SK-N-SH (cell line): Measurements from ENCODE around the gene ITGA1. TPM values are rescaled to one million over a fixed set of nuclear protein-coding genes. Genes with fewer than 3 reads are reported as not detected.

Experiments used
- CTCF ChIA-PET: fragments of 300-600, 350-600 bp; formaldehyde crosslinking; extraction: SDS; loops from one replicate; lab custom pipeline; 2021; lab: Yijun Ruan, JAX
- POLR2A ChIA-PET: fragments of 350-600 bp; sonication (Branson Sonifier 250); formaldehyde crosslinking; extraction: SDS; loops from one replicate; lab custom pipeline; 2020; ENCODE audit warnings: antibody characterized with exemption, inconsistent platforms; lab: Yijun Ruan, JAX
- DNase-seq: peaks from one replicate; pipeline ENCODE4 v3.0.0; 2012
- H2AFZ ChIP-seq: fragments of 200-600 bp; sonication (generic); 2 replicates; pipeline ENCODE4 v1.8.1; 2016; ENCODE audit warnings: antibody characterized with exemption, mild to moderate bottlenecking, low read depth
- H3F3A ChIP-seq: fragments of 200-600 bp; sonication (generic); replicated peaks from 2 replicates; pipeline ENCODE3; 2016; ENCODE audit warnings: antibody characterized with exemption, mild to moderate bottlenecking; ENCODE audit not compliant: insufficient read depth
- H3K27ac ChIP-seq, 2 experiments: fragments of 200-500 bp in 1 of 2; fragments of 200-600 bp in 1 of 2; sonication (Bioruptor generic) in 1 of 2; sonication (generic), shearing (Covaris generic) in 1 of 2; 2 replicates each; pipeline versions ENCODE4 v1.5.1 to v1.6.1; 2014 to 2016; ENCODE audit warnings: low read depth in 2 of 2, inconsistent platforms in 1 of 2, low read length in 1 of 2, mild to moderate bottlenecking in 1 of 2, mixed read lengths in 1 of 2
- H3K27me3 ChIP-seq: fragments of 200-600 bp; sonication (generic), shearing (Covaris generic); 2 replicates; pipeline ENCODE4 v1.6.1; 2016; ENCODE audit warnings: mixed run types; ENCODE audit not compliant: insufficient read depth
- H3K36me3 ChIP-seq, 2 experiments: fragments of 200-500 bp in 1 of 2; fragments of 200-600 bp in 1 of 2; sonication (Bioruptor generic) in 1 of 2; sonication (generic) in 1 of 2; replicated peaks in 1 of 2; 2 replicates each; pipeline versions ENCODE3 to v1.5.1; 2014 to 2016; ENCODE audit warnings: low read length in 1 of 2, mild to moderate bottlenecking in 1 of 2; ENCODE audit not compliant: insufficient read depth in 2 of 2, control insufficient read depth in 1 of 2
- H3K4me1 ChIP-seq, 2 experiments: fragments of 200-500 bp in 1 of 2; fragments of 200-600 bp in 1 of 2; sonication (Bioruptor generic) in 1 of 2; sonication (generic), shearing (Covaris generic) in 1 of 2; 2 replicates each; pipeline versions ENCODE4 v1.5.1 to v1.6.1; 2014 to 2016; ENCODE audit warnings: low read depth in 1 of 2, low read length in 1 of 2, mixed run types in 1 of 2; ENCODE audit not compliant: insufficient read depth in 2 of 2, control insufficient read depth in 1 of 2
- H3K4me2 ChIP-seq: fragments of 200-600 bp; sonication (generic), shearing (Covaris generic); 2 replicates; pipeline ENCODE4 v1.6.1; 2017; ENCODE audit warnings: mixed run types
- H3K4me3 ChIP-seq, 2 experiments: fragments of 200-500 bp in 1 of 2; fragments of 200-600 bp in 1 of 2; sonication (Bioruptor generic) in 1 of 2; sonication (generic), shearing (Covaris generic) in 1 of 2; 2 replicates each; pipeline versions ENCODE4 v1.5.1 to v1.8.1; 2014 to 2016; ENCODE audit warnings: low read depth in 2 of 2, inconsistent platforms in 1 of 2, low read length in 1 of 2, mild to moderate bottlenecking in 1 of 2, mixed read lengths in 1 of 2, moderate library complexity in 1 of 2
- H3K79me2 ChIP-seq: fragments of 200-600 bp; sonication (generic); 2 replicates; pipeline ENCODE4 v1.8.1; 2017; ENCODE audit warnings: mild to moderate bottlenecking; ENCODE audit not compliant: insufficient read depth
- H3K9ac ChIP-seq: fragments of 200-600 bp; sonication (generic); 2 replicates; pipeline ENCODE4 v1.6.1; 2017; ENCODE audit warnings: mixed run types
- H3K9me2 ChIP-seq: fragments of 200-600 bp; sonication (generic); 2 replicates; pipeline ENCODE4 v1.6.1; 2017; ENCODE audit warnings: mixed run types
- H3K9me3 ChIP-seq: fragments of 200-600 bp; sonication (generic); 2 replicates; pipeline ENCODE4 v1.6.1; 2017; ENCODE audit warnings: mixed run types, mild to moderate bottlenecking, moderate library complexity
- H4K20me1 ChIP-seq: fragments of 200-600 bp; sonication (generic); 2 replicates; pipeline ENCODE4 v1.6.1; 2017; ENCODE audit warnings: mild to moderate bottlenecking, mixed run types; ENCODE audit not compliant: insufficient read depth
- ELF1 ChIP-seq: IDR thresholded peaks from 2 replicates; pipeline ENCODE4 v1.4.0; 2012
- EP300 ChIP-seq, 2 experiments: IDR thresholded peaks; 2 replicates each; pipeline versions ENCODE4 v1.4.0 to v1.6.1; 2012; ENCODE audit warnings: borderline replicate concordance in 1 of 2, low read depth in 1 of 2, low read length in 1 of 2
- EZH2phosphoT487 ChIP-seq: fragments of 200-600 bp; sonication (generic); IDR thresholded peaks from 2 replicates; pipeline ENCODE4 v1.6.1; 2017; ENCODE audit warnings: low read depth, mixed run types, mild to moderate bottlenecking, antibody characterized with exemption, moderate library complexity, borderline replicate concordance
- FOXJ3 ChIP-seq: sonication (generic); formaldehyde crosslinking; IDR thresholded peaks from 2 replicates; pipeline ENCODE4 v1.5.1; 2020; ENCODE audit warnings: mild to moderate bottlenecking, missing genetic modification reagents
- FOXM1 ChIP-seq: IDR thresholded peaks from 2 replicates; pipeline ENCODE4 v1.4.0; 2012; ENCODE audit warnings: low read depth, mild to moderate bottlenecking
- GATA2 ChIP-seq: sonication (generic); formaldehyde crosslinking; IDR thresholded peaks from 2 replicates; pipeline ENCODE4 v1.5.0; 2020; ENCODE audit warnings: mild to moderate bottlenecking, missing genetic modification reagents
- JUND ChIP-seq: IDR thresholded peaks from 2 replicates; pipeline ENCODE4 v1.4.0; 2012
- MEF2A ChIP-seq: IDR thresholded peaks from 2 replicates; pipeline ENCODE4 v1.4.0; 2012; ENCODE audit warnings: low read depth, borderline replicate concordance
- RAD21 ChIP-seq: IDR thresholded peaks from 2 replicates; pipeline ENCODE4 v1.6.1; 2012; ENCODE audit warnings: mild to moderate bottlenecking, low read length
- RFX5 ChIP-seq: IDR thresholded peaks from 2 replicates; pipeline ENCODE4 v1.6.1; 2012; ENCODE audit warnings: mild to moderate bottlenecking, improper control_type of control experiment, low read length
- RXRA ChIP-seq: IDR thresholded peaks from 2 replicates; pipeline ENCODE4 v1.4.0; 2012; ENCODE audit warnings: low read depth, mild to moderate bottlenecking, borderline replicate concordance
- SIN3A ChIP-seq: IDR thresholded peaks from 2 replicates; pipeline ENCODE4 v1.6.1; 2012; ENCODE audit warnings: low read depth, mild to moderate bottlenecking, low read length, moderate library complexity, borderline replicate concordance
- SMC3 ChIP-seq: IDR thresholded peaks from 2 replicates; pipeline ENCODE4 v1.6.1; 2012; ENCODE audit warnings: low read depth, low read length, improper control_type of control experiment
- TCF12 ChIP-seq: IDR thresholded peaks from 2 replicates; pipeline ENCODE4 v1.4.0; 2012
- TEAD4 ChIP-seq: IDR thresholded peaks from 2 replicates; pipeline ENCODE4 v1.4.0; 2012; ENCODE audit warnings: mild to moderate bottlenecking, borderline replicate concordance; ENCODE audit not compliant: insufficient read depth
- whole genome bisulfite sequencing: methylation state at CpG from one replicate; pipeline ENCODE4 v1.1.6; 2017; ENCODE audit warnings: low lambda C conversion rate; 5-methylcytosine and 5-hydroxymethylcytosine counted together
- polyA plus RNA-seq, 3 experiments: library from polyadenylated mRNA; depleted of rRNA; stranded (reverse); fragments of >200 nt; gene quantifications; 2 replicates each; pipeline ENCODE4 v1.2.3, GENCODE V29; 2012
- TF ChIP-seq, protein P1 (sequence below): IDR thresholded peaks from 2 replicates; pipeline ENCODE4 v1.4.0; 2012; ENCODE audit warnings: low read depth, borderline replicate concordance
- TF ChIP-seq, protein P2 (sequence below): IDR thresholded peaks from 2 replicates; pipeline ENCODE4 v1.4.0; 2012; ENCODE audit warnings: low read depth, borderline replicate concordance
- TF ChIP-seq, protein P3 (sequence below): fragments of 150-350 bp; IDR thresholded peaks from 2 replicates; pipeline ENCODE4 v1.6.1; 2017; ENCODE audit warnings: antibody characterized with exemption, low read length, low read depth, borderline replicate concordance
- TF ChIP-seq, protein P4 (sequence below): IDR thresholded peaks from 2 replicates; pipeline ENCODE4 v1.4.0; 2012; ENCODE audit warnings: low read depth
- TF ChIP-seq, protein P5 (sequence below): fragments of 200-600 bp; sonication (generic); IDR thresholded peaks from 2 replicates; pipeline ENCODE4 v1.6.1; 2017; ENCODE audit warnings: antibody characterized with exemption, mild to moderate bottlenecking, moderate library complexity

Gene ITGA1
- polyA plus RNA-seq, 1 of the 3 experiments (the other 2 are of a cell fraction), result 7.7 TPM

DNA sequence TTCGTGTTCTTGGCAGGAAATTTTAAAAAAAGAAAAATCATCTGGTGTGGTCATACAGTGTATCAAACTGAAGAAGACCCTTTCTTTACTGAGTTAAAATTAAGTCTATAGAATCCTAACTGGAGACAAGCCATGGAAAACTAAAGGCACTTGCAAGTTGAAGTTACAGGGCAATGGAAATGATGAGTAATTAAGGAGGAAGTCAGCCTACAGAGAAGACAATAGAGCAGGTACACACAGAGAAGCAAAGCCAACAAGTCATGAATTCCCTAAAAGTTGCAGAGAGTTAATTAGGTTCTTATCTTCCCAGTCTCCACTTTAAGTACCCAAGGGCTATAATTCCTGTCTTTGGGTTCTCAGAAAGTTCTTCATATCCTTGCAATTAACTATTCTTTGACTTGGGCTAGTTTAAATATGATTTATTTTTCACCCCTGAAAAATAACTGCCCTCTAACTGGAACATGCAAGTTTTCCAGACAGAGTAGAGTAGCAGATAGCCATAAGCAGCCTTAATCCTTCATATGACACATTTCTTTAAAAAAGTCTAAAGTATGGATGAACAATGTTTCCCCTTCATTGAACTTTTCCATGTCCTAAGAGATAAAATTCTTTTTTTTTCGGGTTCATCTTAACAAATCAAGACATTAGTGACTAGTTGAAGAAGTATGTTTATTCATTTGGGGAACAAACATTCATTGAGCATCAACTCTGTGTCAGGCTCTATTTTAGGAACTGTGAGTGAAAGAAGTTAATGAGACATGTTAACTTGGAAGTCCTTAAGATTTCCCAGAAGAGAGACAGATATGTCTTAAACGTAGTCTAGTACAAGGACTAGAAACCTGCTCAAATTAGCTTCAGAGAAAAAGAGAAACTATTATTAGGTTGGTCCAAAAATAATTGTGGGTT, 196.3 kb downstream of the ITGA1 start:
- Histone ChIP-seq H3K4me3 (no peak overlapping the region), H3K4me2 (no peak overlapping the region), H4K20me1 (no peaks in the 10 kb centered on the region), H3K36me3 (no peaks in the 10 kb centered on the region), H3K9me3 (no peaks in the 10 kb centered on the region), H3K4me1 (peaks cover 3 to 22% of the 10 kb centered on the region in 2 experiments; a peak in 3 of 4 replicates), H3K9ac (0 out of 2 replicates have a peak overlapping the region, but pooled peaks have one; percentile 3), H3K79me2 (no peaks in the 10 kb centered on the region), H3K27ac (peak overlapping the region in 1 of 2 experiments; percentile 60; a peak in 2 of 4 replicates), H3F3A (peaks cover 33% of the 10 kb centered on the region), H3K27me3 (no peaks in the 10 kb centered on the region), H2AFZ (no peak overlapping the region), H3K9me2 (no peaks in the 10 kb centered on the region)
- DNase-seq, result no peak
- 40% methylated on average over 3 of the region's 3 CpGs for WGBS
- ChIA-PET CTCF (interaction anchor here (2.1 kb wide), 1 partner anchor 35 kb away, joined by 5 read pairs; no protein-coding TSS in a partner anchor), POLR2A (no interaction called here)
- no peak for TF ChIP-seq FOXM1
- TF ChIP-seq, protein P1, sequence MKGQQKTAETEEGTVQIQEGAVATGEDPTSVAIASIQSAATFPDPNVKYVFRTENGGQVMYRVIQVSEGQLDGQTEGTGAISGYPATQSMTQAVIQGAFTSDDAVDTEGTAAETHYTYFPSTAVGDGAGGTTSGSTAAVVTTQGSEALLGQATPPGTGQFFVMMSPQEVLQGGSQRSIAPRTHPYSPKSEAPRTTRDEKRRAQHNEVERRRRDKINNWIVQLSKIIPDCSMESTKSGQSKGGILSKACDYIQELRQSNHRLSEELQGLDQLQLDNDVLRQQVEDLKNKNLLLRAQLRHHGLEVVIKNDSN, result no peak
- no peak for TF ChIP-seq GATA2 (CRISPR knock-in tag)

DNA sequence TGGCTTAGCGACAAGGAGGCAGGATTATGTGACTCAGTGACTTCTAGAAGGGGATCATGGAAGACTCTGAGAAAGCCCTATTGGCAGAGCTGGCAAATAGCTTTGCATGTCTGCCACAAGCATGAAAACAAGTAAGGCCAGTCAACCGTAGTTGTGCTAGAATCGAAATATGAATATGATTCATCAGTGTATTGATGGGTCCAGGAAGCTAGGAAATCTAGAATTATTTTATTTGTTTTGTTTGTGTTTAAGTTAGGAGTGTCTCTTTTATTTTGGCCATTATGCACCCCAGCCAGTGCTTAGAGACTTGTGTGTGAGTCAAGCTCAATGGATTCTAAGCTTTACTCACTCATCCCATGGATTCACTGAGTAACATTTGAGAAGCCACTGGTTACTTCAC, 197.6 kb downstream of the ITGA1 start:
- Histone ChIP-seq H3K79me2 (peaks cover 11% of the 10 kb centered on the region), H3K9me2 (no peaks in the 10 kb centered on the region), H3K9me3 (no peaks in the 10 kb centered on the region), H2AFZ (no peak overlapping the region), H3K9ac (no peak overlapping the region), H3K4me2 (no peak overlapping the region), H3K27me3 (no peaks in the 10 kb centered on the region), H4K20me1 (no peaks in the 10 kb centered on the region), H3K27ac (peak overlapping the region in 1 of 2 experiments; percentile 60; a peak in 2 of 4 replicates), H3K36me3 (no peaks in the 10 kb centered on the region), H3K4me3 (no peak overlapping the region), H3F3A (peaks cover 36% of the 10 kb centered on the region), H3K4me1 (peaks cover 3 to 22% of the 10 kb centered on the region in 2 experiments)
- POLR2A ChIA-PET, result no interaction called here
- CTCF ChIA-PET, result interaction anchor here (2.1 kb wide), 1 partner anchor 37 kb away, joined by 5 read pairs; no protein-coding TSS in a partner anchor
- WGBS, result 75% methylated on average over 3 of the region's 3 CpGs
- TF ChIP-seq RXRA, result no peak
- no peak for TF ChIP-seq SMC3
- TF ChIP-seq, protein P2, sequence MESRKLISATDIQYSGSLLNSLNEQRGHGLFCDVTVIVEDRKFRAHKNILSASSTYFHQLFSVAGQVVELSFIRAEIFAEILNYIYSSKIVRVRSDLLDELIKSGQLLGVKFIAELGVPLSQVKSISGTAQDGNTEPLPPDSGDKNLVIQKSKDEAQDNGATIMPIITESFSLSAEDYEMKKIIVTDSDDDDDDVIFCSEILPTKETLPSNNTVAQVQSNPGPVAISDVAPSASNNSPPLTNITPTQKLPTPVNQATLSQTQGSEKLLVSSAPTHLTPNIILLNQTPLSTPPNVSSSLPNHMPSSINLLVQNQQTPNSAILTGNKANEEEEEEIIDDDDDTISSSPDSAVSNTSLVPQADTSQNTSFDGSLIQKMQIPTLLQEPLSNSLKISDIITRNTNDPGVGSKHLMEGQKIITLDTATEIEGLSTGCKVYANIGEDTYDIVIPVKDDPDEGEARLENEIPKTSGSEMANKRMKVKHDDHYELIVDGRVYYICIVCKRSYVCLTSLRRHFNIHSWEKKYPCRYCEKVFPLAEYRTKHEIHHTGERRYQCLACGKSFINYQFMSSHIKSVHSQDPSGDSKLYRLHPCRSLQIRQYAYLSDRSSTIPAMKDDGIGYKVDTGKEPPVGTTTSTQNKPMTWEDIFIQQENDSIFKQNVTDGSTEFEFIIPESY, result no peak
- TF ChIP-seq, protein P3, sequence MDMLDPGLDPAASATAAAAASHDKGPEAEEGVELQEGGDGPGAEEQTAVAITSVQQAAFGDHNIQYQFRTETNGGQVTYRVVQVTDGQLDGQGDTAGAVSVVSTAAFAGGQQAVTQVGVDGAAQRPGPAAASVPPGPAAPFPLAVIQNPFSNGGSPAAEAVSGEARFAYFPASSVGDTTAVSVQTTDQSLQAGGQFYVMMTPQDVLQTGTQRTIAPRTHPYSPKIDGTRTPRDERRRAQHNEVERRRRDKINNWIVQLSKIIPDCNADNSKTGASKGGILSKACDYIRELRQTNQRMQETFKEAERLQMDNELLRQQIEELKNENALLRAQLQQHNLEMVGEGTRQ, result no peak
- no peak for TF ChIP-seq EZH2phosphoT487
- TF ChIP-seq RAD21, result no peak
- no peak for TF ChIP-seq TEAD4
- no peak for TF ChIP-seq JUND
- TF ChIP-seq, protein P4, sequence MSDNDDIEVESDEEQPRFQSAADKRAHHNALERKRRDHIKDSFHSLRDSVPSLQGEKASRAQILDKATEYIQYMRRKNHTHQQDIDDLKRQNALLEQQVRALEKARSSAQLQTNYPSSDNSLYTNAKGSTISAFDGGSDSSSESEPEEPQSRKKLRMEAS, result no peak
- TF ChIP-seq ELF1, result no peak
- TF ChIP-seq SIN3A, result no peak
- no peak for TF ChIP-seq GATA2 (CRISPR knock-in tag)
- no peak for TF ChIP-seq RFX5
- TF ChIP-seq, protein P5, sequence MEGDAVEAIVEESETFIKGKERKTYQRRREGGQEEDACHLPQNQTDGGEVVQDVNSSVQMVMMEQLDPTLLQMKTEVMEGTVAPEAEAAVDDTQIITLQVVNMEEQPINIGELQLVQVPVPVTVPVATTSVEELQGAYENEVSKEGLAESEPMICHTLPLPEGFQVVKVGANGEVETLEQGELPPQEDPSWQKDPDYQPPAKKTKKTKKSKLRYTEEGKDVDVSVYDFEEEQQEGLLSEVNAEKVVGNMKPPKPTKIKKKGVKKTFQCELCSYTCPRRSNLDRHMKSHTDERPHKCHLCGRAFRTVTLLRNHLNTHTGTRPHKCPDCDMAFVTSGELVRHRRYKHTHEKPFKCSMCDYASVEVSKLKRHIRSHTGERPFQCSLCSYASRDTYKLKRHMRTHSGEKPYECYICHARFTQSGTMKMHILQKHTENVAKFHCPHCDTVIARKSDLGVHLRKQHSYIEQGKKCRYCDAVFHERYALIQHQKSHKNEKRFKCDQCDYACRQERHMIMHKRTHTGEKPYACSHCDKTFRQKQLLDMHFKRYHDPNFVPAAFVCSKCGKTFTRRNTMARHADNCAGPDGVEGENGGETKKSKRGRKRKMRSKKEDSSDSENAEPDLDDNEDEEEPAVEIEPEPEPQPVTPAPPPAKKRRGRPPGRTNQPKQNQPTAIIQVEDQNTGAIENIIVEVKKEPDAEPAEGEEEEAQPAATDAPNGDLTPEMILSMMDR, result no peak
- TF ChIP-seq MEF2A, result no peak
- TF ChIP-seq FOXJ3 (CRISPR knock-in tag), result no peak
- no peak for TF ChIP-seq EP300 (IDR thresholded peaks at IDR 0.05; ENCODE audit: borderline replicate concordance in 1 of 2, low read depth in 1 of 2, low read length in 1 of 2)
- no peak for TF ChIP-seq TCF12
- DNase-seq, result no peak
